Gastroesophageal sphincter (tissue), 3 donors: Measurements from ENCODE around the gene MFAP2.

ENCODE experiments used
- CTCF ChIP-seq, 4 experiments: fragments of 200-600 bp in 2 of 4; fragments of 450-650 bp in 2 of 4; sonication (generic) in 1 of 4; IDR thresholded peaks; one replicate each; pipeline ENCODE4 v1.5.1; 2017 to 2019; ENCODE audit warnings: antibody characterized with exemption in 4 of 4, mild to moderate bottlenecking in 2 of 4, moderate library complexity in 2 of 4
- EP300 ChIP-seq: sonication (generic); formaldehyde crosslinking; IDR thresholded peaks from one replicate; pipeline ENCODE4 v1.6.1; 2017; ENCODE audit warnings: antibody characterized with exemption, mild to moderate bottlenecking
- POLR2A ChIP-seq, 2 donors: fragments of 450-650 bp; IDR thresholded peaks; one replicate each; pipeline ENCODE4 v1.6.1; 2017; ENCODE audit warnings: antibody characterized with exemption in 2 of 2, mild to moderate bottlenecking in 2 of 2, moderate library complexity in 1 of 2
- POLR2AphosphoS5 ChIP-seq: sonication (generic); formaldehyde crosslinking; IDR thresholded peaks from one replicate; pipeline ENCODE4 v1.6.1; 2017; ENCODE audit warnings: antibody characterized with exemption

GRCh38 chr1:16967095-16967575, 13.3 kb downstream of the MFAP2 start:
- TF ChIP-seq CTCF (IDR thresholded peaks at IDR 0.05): no peak
- TF ChIP-seq EP300: no peak
- no peak for TF ChIP-seq POLR2A (IDR thresholded peaks at IDR 0.05)
- TF ChIP-seq POLR2AphosphoS5: no peak
